Natural killer cell (primary cell): ENCODE data around the gene NOS1. TPM values are rescaled to one million over a fixed set of nuclear protein-coding genes. Genes with fewer than 3 reads are reported as not detected.

Experiments used
- ATAC-seq, 3 donors: fragments of 150-1000 bp in 2 of 3; fragments of 200-7000 bp in 1 of 3; cut with Tn5 transposase; 1 replicate in 1 of 3; 2 replicates in 2 of 3; pipeline ENCODE4 v1.10.0; 2021; ENCODE audit warnings: mild to moderate bottlenecking in 2 of 3, moderate library complexity in 2 of 3
- DNase-seq, 2 donors: peaks; one replicate each; pipeline versions ENCODE4 v3.0.0 to v3.0.0-alpha.2; 2013 to 2021; ENCODE audit warnings: mixed read lengths in 1 of 2
- H3K27ac ChIP-seq: one replicate; pipeline ENCODE4 v1.5.1; 2013; ENCODE audit warnings: mild to moderate bottlenecking, low read length
- H3K27me3 ChIP-seq: one replicate; pipeline ENCODE4 v1.6.1; 2013; ENCODE audit warnings: low read length; ENCODE audit not compliant: control insufficient read depth, insufficient read depth
- H3K36me3 ChIP-seq: one replicate; pipeline ENCODE4 v1.6.1; 2013; ENCODE audit warnings: low read length; ENCODE audit not compliant: control insufficient read depth, insufficient read depth
- H3K4me1 ChIP-seq: one replicate; pipeline ENCODE4 v1.6.1; 2013; ENCODE audit warnings: low read length; ENCODE audit not compliant: control insufficient read depth, insufficient read depth
- H3K4me3 ChIP-seq: one replicate; pipeline ENCODE4 v1.5.1; 2013; ENCODE audit warnings: low read length
- H3K9me3 ChIP-seq: one replicate; pipeline ENCODE4 v1.6.1; 2013; ENCODE audit warnings: low read length; ENCODE audit not compliant: control insufficient read depth, insufficient read depth
- H3K27ac Mint-ChIP-seq, 2 donors: one replicate each; pipeline ENCODE4 v1.8.0; 2022; ENCODE audit warnings: mild to moderate bottlenecking in 2 of 2, mixed read lengths in 2 of 2, moderate library complexity in 1 of 2
- H3K27me3 Mint-ChIP-seq, 2 donors: one replicate each; pipeline ENCODE4 v1.8.0; 2022; ENCODE audit warnings: low read depth in 2 of 2, mixed read lengths in 2 of 2
- H3K36me3 Mint-ChIP-seq: one replicate; pipeline ENCODE4 v1.8.0; 2022; ENCODE audit warnings: mixed read lengths
- H3K4me1 Mint-ChIP-seq, 2 donors: one replicate each; pipeline ENCODE4 v1.8.0; 2022; ENCODE audit warnings: mixed read lengths in 2 of 2
- H3K4me3 Mint-ChIP-seq: one replicate; pipeline ENCODE4 v1.8.0; 2022; ENCODE audit warnings: mild to moderate bottlenecking, moderate library complexity, mixed read lengths
- H3K9me3 Mint-ChIP-seq, 2 donors: one replicate each; pipeline ENCODE4 v1.8.0; 2022; ENCODE audit warnings: mixed read lengths in 2 of 2
- CTCF ChIP-seq: fragments of 200-600 bp; IDR thresholded peaks from one replicate; pipeline ENCODE4 v1.8.0; 2022; ENCODE audit warnings: antibody characterized with exemption
- WGBS: methylation state at CpG from one replicate; pipeline ENCODE4 v1.1.7; 2013; ENCODE audit warnings: missing lambda C conversion rate; ENCODE audit not compliant: insufficient coverage; 5-methylcytosine and 5-hydroxymethylcytosine counted together
- intact Hi-C: fragments of 100-400 bp; cut with micrococcal nuclease; formaldehyde crosslinking; loops from one replicate; pipeline ENCODE4 v1.14.2; 2022
- total RNA-seq, 4 donors: library from RNA; stranded (reverse); fragments of 120-200 nt in 1 of 4; gene quantifications; one replicate each; pipeline versions ENCODE4 v1.2.3 to v1.2.4, GENCODE V29; 2013 to 2022

NOS1 gene
- total RNA-seq, 3 donors from 2014 or later (not counting 1 experiment from before 2014, with no cell fraction given) = not detected

- 66% methylated on average over 25 of the region's 25 CpGs for WGBS
- peaks cover 15 to 17% of the 10 kb centered on the region in 2 donors for H3K4me1 Mint-ChIP-seq
- TF ChIP-seq CTCF = no peak
- peak overlapping the region; percentile 91 for H3K4me3 Mint-ChIP-seq
- H3K27ac ChIP-seq = peak overlapping the region; percentile 10
- H3K27me3 Mint-ChIP-seq = peaks cover 7 to 9% of the 10 kb centered on the region in 2 donors
- no peaks in the 10 kb centered on the region for H3K9me3 ChIP-seq
- H3K4me1 ChIP-seq = peaks cover 18% of the 10 kb centered on the region
- H3K36me3 Mint-ChIP-seq = no peaks in the 10 kb centered on the region
- ATAC-seq = no peak
- DNase-seq = peak in 1 of 2 donors; percentile 18
- no peaks in the 10 kb centered on the region for H3K9me3 Mint-ChIP-seq
- peak overlapping the region; percentile 59 for H3K4me3 ChIP-seq
- H3K36me3 ChIP-seq = peaks cover 25% of the 10 kb centered on the region
- intact Hi-C loops = no loop called here
- H3K27ac Mint-ChIP-seq = peak overlapping the region; percentile 68 to 87
- H3K27me3 ChIP-seq = no peaks in the 10 kb centered on the region
These were observed 172.3 kb downstream of the NOS1 start for GRCh38 chr12:117188961-117189724.

- intact Hi-C loops = no loop called here
- H3K4me3 ChIP-seq = no peak overlapping the region
- peaks cover 15 to 17% of the 10 kb centered on the region in 2 donors for H3K4me1 Mint-ChIP-seq
These were observed 173.2 kb downstream of the NOS1 start for GRCh38 chr12:117188121-117188665.

GRCh38 chr12:117187421-117187820 lies 174.0 kb downstream of the NOS1 start:
- H3K36me3 ChIP-seq = peaks cover 38% of the 10 kb centered on the region
- H3K27me3 Mint-ChIP-seq = peaks cover 0 to 4% of the 10 kb centered on the region in 2 donors
- H3K4me1 ChIP-seq = peaks cover 18% of the 10 kb centered on the region
- H3K36me3 Mint-ChIP-seq = no peaks in the 10 kb centered on the region
- no peaks in the 10 kb centered on the region for H3K9me3 Mint-ChIP-seq
- WGBS = 97% methylated on average over 4 of the region's 4 CpGs
- H3K4me3 Mint-ChIP-seq = no peak overlapping the region
- no peak overlapping the region for H3K27ac Mint-ChIP-seq
- TF ChIP-seq CTCF = no peak
- DNase-seq (no peak), ATAC-seq (no peak)
- no peak overlapping the region for H3K4me3 ChIP-seq
- H3K27me3 ChIP-seq = no peaks in the 10 kb centered on the region
- no peak overlapping the region for H3K27ac ChIP-seq
- peaks cover 15 to 17% of the 10 kb centered on the region in 2 donors for H3K4me1 Mint-ChIP-seq
- no peaks in the 10 kb centered on the region for H3K9me3 ChIP-seq
- intact Hi-C loops = no loop called here

More at GRCh38 chr12:117188121-117188665, 173.2 kb downstream of the NOS1 start:
- 97% methylated on average over 11 of the region's 12 CpGs for WGBS
- Mint-ChIP-seq H3K36me3 (no peaks in the 10 kb centered on the region), H3K9me3 (no peaks in the 10 kb centered on the region), H3K27ac (no peak overlapping the region), H3K4me3 (peak overlapping the region; percentile 91), H3K27me3 (peaks cover 0 to 4% of the 10 kb centered on the region in 2 donors)
- ATAC-seq = no peak
- H3K27ac ChIP-seq = no peak overlapping the region
- no peaks in the 10 kb centered on the region for H3K9me3 ChIP-seq
- H3K27me3 ChIP-seq = no peaks in the 10 kb centered on the region
- DNase-seq = no peak
- peaks cover 33% of the 10 kb centered on the region for H3K36me3 ChIP-seq
- no peak for TF ChIP-seq CTCF
- H3K4me1 ChIP-seq = peaks cover 18% of the 10 kb centered on the region
